Nephron progenitor cell (in vitro differentiated cells): ENCODE data around the gene RGL1.

Experiments used
- DNase-seq: peaks from one replicate; pipeline ENCODE4 v3.0.0; 2021
- H3K27ac Mint-ChIP-seq: 2 replicates; pipeline ENCODE4 v1.8.0; 2021; ENCODE audit warnings: mild to moderate bottlenecking, moderate library complexity, mixed read lengths
- H3K27me3 Mint-ChIP-seq: 2 replicates; pipeline ENCODE4 v1.8.0; 2021; ENCODE audit warnings: mild to moderate bottlenecking, low read depth, mixed read lengths; ENCODE audit not compliant: poor library complexity
- H3K36me3 Mint-ChIP-seq: 2 replicates; pipeline ENCODE4 v1.8.0; 2021; ENCODE audit warnings: low read depth, mixed read lengths
- H3K4me1 Mint-ChIP-seq: 2 replicates; pipeline ENCODE4 v1.8.0; 2021; ENCODE audit warnings: mixed read lengths
- H3K4me3 Mint-ChIP-seq: 2 replicates; pipeline ENCODE4 v1.8.0; 2021; ENCODE audit warnings: mild to moderate bottlenecking, moderate library complexity, mixed read lengths
- H3K9me3 Mint-ChIP-seq: 2 replicates; pipeline ENCODE4 v1.8.0; 2021; ENCODE audit warnings: mild to moderate bottlenecking, moderate library complexity, mixed read lengths
- CTCF ChIP-seq: fragments of 200-600 bp; sonication (generic); IDR thresholded peaks from 2 replicates; pipeline ENCODE4 v1.5.0; 2021; ENCODE audit warnings: antibody characterized with exemption

RGL1 gene

GRCh38 chr1:183879966-183880365 lies 75.0 kb downstream of the RGL1 start:
- peaks cover 73% of the 10 kb centered on the region for H3K4me1 Mint-ChIP-seq
- peak overlapping the region; percentile 55 for H3K27ac Mint-ChIP-seq
- no peak overlapping the region for H3K4me3 Mint-ChIP-seq
- H3K27me3 Mint-ChIP-seq = peaks cover 3% of the 10 kb centered on the region
- DNase-seq = no peak
- no peak for TF ChIP-seq CTCF
- peaks cover 41% of the 10 kb centered on the region for H3K36me3 Mint-ChIP-seq
- H3K9me3 Mint-ChIP-seq = no peaks in the 10 kb centered on the region

- Mint-ChIP-seq H3K9me3 (no peaks in the 10 kb centered on the region), H3K27me3 (peaks cover 6% of the 10 kb centered on the region), H3K4me1 (peaks cover 70% of the 10 kb centered on the region), H3K36me3 (peaks cover 47% of the 10 kb centered on the region), H3K4me3 (no peak overlapping the region), H3K27ac (no peak overlapping the region)
- no peak for TF ChIP-seq CTCF
- no peak for DNase-seq
Measured at GRCh38 chr1:183880531-183881243, 75.8 kb downstream of the RGL1 start.

GRCh38 chr1:183881387-183882131 lies 76.6 kb downstream of the RGL1 start:
- H3K27ac Mint-ChIP-seq = no peak overlapping the region
- H3K9me3 Mint-ChIP-seq = no peaks in the 10 kb centered on the region
- H3K4me1 Mint-ChIP-seq = peaks cover 61% of the 10 kb centered on the region
- DNase-seq = no peak
- peaks cover 48% of the 10 kb centered on the region for H3K36me3 Mint-ChIP-seq
- TF ChIP-seq CTCF = no peak
- H3K4me3 Mint-ChIP-seq = no peak overlapping the region
- H3K27me3 Mint-ChIP-seq = peaks cover 6% of the 10 kb centered on the region

- Mint-ChIP-seq H3K27ac (no peak overlapping the region), H3K4me1 (peaks cover 51% of the 10 kb centered on the region), H3K36me3 (peaks cover 48% of the 10 kb centered on the region), H3K4me3 (no peak overlapping the region), H3K27me3 (peaks cover 6% of the 10 kb centered on the region), H3K9me3 (no peaks in the 10 kb centered on the region)
- no peak for DNase-seq
- TF ChIP-seq CTCF = no peak
Measured at GRCh38 chr1:183882335-183883167, 77.6 kb downstream of the RGL1 start.

GRCh38 chr1:183883623-183884022 lies 78.7 kb downstream of the RGL1 start:
- H3K4me1 Mint-ChIP-seq = peaks cover 49% of the 10 kb centered on the region
- no peak for TF ChIP-seq CTCF
- peaks cover 6% of the 10 kb centered on the region for H3K27me3 Mint-ChIP-seq

More at GRCh38 chr1:183883623-183884022, 78.7 kb downstream of the RGL1 start:
- H3K9me3 Mint-ChIP-seq = no peaks in the 10 kb centered on the region
- H3K27ac Mint-ChIP-seq = no peak overlapping the region
- peaks cover 48% of the 10 kb centered on the region for H3K36me3 Mint-ChIP-seq
- DNase-seq = no peak
- no peak overlapping the region for H3K4me3 Mint-ChIP-seq
